ENCODE measurements around the gene CFTR.
"Not testable (repeated sequence)": the region's sequence is repeated elsewhere in the genome, so short reads cannot be mapped to it uniquely, and the experiment has no call there.

CFTR gene

GRCh38 chr7:117502331-117502730 is 22.5 kb downstream of the CFTR start:
- no peak for DNase-seq

GRCh38 chr7:117505238-117505637 is 25.4 kb downstream of the CFTR start:
- no peak for DNase-seq

GRCh38 chr7:117508676-117509075 is 28.9 kb downstream of the CFTR start:
- no peak for DNase-seq

GRCh38 chr7:117517194-117517593 is 37.4 kb downstream of the CFTR start:
- not testable (repeated sequence) for DNase-seq

GRCh38 chr7:117530390-117530789 is 50.6 kb downstream of the CFTR start:
- DNase-seq = no peak

- no peak for DNase-seq
Observed at GRCh38 chr7:117531595-117532244, 51.9 kb downstream of the CFTR start.

GRCh38 chr7:117538053-117538452 is 58.2 kb downstream of the CFTR start:
- no peak for DNase-seq

GRCh38 chr7:117544061-117544460 is 64.2 kb downstream of the CFTR start:
- DNase-seq = no peak

- DNase-seq = no peak
Observed at GRCh38 chr7:117548035-117548434, 68.2 kb downstream of the CFTR start.

GRCh38 chr7:117550625-117551024 is 70.8 kb downstream of the CFTR start:
- peak; percentile 6 for DNase-seq

- no peak for DNase-seq
Observed at GRCh38 chr7:117552660-117553059, 72.8 kb downstream of the CFTR start.

- peak; percentile 38 for DNase-seq
Observed at GRCh38 chr7:117555260-117555659, 75.4 kb downstream of the CFTR start.

GRCh38 chr7:117559391-117559790 is 79.6 kb downstream of the CFTR start:
- DNase-seq = no peak

- DNase-seq = no peak
Observed at GRCh38 chr7:117560030-117560429, 80.2 kb downstream of the CFTR start.

GRCh38 chr7:117562759-117563158 is 82.9 kb downstream of the CFTR start:
- DNase-seq = no peak

- no peak for DNase-seq
Observed at GRCh38 chr7:117564080-117564479, 84.3 kb downstream of the CFTR start.

- DNase-seq = no peak
Observed at GRCh38 chr7:117564627-117565026, 84.8 kb downstream of the CFTR start.

- peak; percentile 43 for DNase-seq
Observed at GRCh38 chr7:117565226-117565625, 85.4 kb downstream of the CFTR start.

GRCh38 chr7:117567781-117568180 is 88.0 kb downstream of the CFTR start:
- DNase-seq = no peak

GRCh38 chr7:117572856-117573620 is 93.2 kb downstream of the CFTR start:
- DNase-seq = peak; percentile 14

GRCh38 chr7:117581424-117581823 is 101.6 kb downstream of the CFTR start:
- DNase-seq = no peak

- no peak for DNase-seq
Observed at GRCh38 chr7:117582219-117582704, 102.4 kb downstream of the CFTR start.

- DNase-seq = no peak
Observed at GRCh38 chr7:117587931-117588330, 108.1 kb downstream of the CFTR start.

GRCh38 chr7:117588352-117588794 is 108.5 kb downstream of the CFTR start:
- DNase-seq = no peak

All from NCI-H69 (cell line).